Cardiac fibroblast (primary cell): ENCODE results near the gene PLEKHF1.

Experiments
- DNase-seq, 2 donors: peaks; one replicate each; pipeline versions ENCODE4 v3.0.0 to v3.0.0-alpha.2; 2010; ENCODE audit warnings: low read depth in 2 of 2
- H3K4me3 ChIP-seq, 2 donors: replicated peaks in 1 of 2; 1 replicate in 1 of 2; 2 replicates in 1 of 2; pipeline ENCODE4 v1.5.1; 2011; ENCODE audit warnings: low read depth in 2 of 2, low read length in 2 of 2, mild to moderate bottlenecking in 2 of 2, moderate library complexity in 1 of 2
- TF ChIP-seq, protein P1 (sequence below): IDR thresholded peaks from one replicate; pipeline ENCODE4 v1.5.1; 2011; ENCODE audit warnings: low read depth, mild to moderate bottlenecking, low read length, inconsistent platforms

The PLEKHF1 gene

DNA sequence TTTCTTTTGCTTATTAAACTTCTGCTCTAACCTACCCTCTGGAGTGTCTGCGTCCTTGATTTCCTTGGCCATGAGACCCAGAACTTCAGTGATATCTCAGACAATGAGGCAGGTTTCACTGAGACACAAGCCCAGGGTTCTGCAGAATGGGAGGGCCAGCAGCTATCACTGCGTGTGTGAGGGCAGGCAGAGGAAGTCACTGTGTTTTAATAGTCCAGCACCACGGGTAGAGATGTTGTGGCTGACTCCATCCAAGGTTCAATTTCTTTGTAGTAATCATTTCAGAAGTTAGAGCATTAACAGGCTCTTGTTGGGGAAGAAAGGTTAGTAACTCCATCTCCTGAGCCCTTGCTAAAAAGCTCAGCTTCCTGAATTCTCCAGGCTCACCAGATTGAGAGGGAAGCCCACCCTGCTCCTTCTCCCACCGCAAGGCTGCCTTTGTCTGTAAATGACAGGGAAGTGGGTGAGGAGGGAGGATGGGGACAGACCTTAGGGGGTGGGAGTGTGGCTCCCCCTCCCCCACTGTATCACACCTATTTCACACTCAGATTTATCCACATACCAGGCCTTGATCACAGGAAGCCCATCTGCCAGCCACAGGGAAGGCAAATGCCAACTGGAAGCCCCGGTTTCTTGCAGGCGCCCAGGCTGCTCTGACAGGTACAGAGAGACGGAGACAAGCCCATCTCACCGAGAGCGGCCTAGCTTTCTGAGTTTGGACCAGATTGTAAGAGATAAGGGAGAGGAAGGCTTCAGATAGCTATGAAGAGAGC lies 47.7 kb downstream of the PLEKHF1 start:
- no peak for DNase-seq
- no peak overlapping the region for H3K4me3 ChIP-seq
- TF ChIP-seq, protein P1, sequence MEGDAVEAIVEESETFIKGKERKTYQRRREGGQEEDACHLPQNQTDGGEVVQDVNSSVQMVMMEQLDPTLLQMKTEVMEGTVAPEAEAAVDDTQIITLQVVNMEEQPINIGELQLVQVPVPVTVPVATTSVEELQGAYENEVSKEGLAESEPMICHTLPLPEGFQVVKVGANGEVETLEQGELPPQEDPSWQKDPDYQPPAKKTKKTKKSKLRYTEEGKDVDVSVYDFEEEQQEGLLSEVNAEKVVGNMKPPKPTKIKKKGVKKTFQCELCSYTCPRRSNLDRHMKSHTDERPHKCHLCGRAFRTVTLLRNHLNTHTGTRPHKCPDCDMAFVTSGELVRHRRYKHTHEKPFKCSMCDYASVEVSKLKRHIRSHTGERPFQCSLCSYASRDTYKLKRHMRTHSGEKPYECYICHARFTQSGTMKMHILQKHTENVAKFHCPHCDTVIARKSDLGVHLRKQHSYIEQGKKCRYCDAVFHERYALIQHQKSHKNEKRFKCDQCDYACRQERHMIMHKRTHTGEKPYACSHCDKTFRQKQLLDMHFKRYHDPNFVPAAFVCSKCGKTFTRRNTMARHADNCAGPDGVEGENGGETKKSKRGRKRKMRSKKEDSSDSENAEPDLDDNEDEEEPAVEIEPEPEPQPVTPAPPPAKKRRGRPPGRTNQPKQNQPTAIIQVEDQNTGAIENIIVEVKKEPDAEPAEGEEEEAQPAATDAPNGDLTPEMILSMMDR: no peak

DNA sequence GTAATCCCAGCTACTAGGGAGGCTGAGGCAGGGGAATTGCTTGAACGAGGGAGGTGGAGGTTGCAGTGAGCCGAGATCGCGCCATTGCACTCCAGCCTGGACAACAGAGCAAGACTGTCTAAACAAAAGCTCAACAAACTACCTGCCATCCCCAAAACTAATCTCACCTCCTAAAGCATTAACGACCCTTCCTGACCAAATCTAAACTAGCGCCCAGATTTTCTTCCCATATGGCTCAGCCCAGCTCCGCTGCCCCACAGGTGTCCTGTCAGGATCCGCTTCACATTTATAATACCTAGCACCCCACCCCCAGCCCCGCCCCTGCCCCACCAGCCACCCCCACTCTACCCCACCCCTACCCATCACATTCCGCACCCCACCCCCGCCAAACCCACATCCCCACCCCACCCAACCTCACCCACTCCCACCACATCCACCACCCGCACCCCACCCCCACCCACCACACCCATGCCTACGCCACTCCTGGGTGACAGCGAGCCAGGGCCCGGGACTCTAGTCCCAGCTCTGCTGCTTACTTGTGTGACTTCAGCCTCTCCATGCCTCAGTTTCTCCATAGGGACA lies 49.2 kb downstream of the PLEKHF1 start:
- H3K4me3 ChIP-seq: peak overlapping the region; percentile 73 to 76
- no peak for DNase-seq
- TF ChIP-seq, protein P1: no peak

DNA sequence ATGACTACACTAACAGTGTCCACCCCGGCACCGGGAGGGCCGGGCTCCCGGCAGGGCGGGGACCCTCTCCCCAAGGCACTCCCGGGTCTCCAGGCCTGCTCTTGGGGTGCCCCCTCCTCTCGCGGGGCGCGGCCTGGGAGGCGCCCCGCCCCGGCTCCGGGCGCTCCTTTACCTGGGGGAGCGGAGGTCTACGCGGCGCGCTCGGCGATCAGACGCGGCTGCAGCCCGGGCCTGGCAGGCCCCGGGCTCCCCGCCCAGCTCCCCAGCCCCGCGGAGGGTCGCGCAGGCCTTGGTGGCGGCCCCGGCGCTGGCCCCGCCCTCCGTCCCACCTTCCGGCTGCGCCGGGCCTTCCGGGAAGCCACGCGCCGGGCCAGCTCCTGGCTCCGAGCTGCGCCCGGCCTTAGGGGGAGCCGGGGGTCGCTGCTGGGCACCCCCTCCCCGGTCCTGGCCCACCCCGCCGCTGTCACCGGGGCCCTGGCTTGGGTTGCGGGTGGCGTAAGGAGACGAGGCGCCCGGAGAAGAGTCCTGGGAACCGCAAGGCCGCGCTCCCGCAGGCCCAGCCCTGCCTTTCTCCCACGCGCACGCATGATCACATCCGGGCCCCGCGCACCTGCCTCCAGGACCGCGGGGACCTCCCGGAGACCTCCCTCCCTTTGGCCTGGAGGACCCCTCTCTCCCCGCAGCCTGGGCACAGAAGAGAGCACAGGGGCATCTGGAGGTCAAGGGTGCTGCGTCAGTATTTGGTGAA lies 49.9 kb downstream of the PLEKHF1 start, which contains the start of gene C19orf12:
Gene C19orf12, minus strand, starts transcription at position 309 of the 748 bp plus-strand sequence. CDS start 6,848 bp downstream, outside the sequence.
- TF ChIP-seq, protein P1: no peak
- peak; percentile 50 to 57 for DNase-seq

DNA sequence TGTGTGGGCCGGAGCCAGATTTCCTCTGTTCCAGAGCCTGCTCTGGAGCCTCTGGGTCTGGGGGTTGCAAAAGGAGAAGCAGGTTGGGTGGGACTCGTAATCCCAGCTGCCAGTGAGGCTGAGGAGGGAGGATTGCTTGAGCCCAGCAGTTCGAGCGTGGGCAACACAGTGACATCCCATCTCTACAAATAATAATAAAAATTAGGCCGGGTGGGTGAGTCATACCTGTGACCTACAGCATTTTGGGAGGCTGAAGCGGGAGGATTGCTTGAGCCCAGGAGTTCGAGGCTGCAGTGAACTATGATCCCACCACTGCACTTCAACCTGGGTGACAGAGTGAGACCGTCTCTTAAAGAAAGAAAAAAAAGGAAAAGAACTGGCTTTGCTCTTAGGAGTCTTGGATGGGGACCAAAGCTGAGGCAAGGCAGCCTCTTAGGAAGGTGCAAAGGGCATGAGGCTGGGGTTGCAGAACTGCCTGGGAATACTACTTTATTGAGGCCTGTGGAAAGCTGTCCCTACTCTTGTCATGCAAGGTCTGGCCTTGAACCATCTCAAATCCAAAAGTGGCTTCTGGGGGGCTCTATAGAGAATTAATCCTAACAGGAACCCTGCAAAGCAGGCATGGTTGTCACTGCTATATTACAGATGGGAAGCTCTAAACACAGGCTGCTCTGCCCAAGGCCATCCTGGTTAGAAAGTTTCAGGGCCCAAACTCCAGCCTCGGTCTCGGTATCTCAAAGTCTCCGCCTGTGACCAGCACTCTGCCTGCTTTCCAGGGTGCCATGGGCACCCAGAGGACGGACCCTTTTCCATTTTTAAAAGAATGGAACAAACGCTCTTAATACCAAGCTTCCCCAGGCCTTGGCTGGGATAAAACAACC lies 50.7 kb downstream of the PLEKHF1 start:
- peak; percentile 22 to 46 for DNase-seq
- H3K4me3 ChIP-seq: peak overlapping the region; percentile 62 to 76
- TF ChIP-seq, protein P1: no peak

More for the DNA sequence above, 49.9 kb downstream of the PLEKHF1 start, which contains the start of gene C19orf12:
- peak within 1 kb of the TSS; percentile 73 to 76 for H3K4me3 ChIP-seq

DNA sequence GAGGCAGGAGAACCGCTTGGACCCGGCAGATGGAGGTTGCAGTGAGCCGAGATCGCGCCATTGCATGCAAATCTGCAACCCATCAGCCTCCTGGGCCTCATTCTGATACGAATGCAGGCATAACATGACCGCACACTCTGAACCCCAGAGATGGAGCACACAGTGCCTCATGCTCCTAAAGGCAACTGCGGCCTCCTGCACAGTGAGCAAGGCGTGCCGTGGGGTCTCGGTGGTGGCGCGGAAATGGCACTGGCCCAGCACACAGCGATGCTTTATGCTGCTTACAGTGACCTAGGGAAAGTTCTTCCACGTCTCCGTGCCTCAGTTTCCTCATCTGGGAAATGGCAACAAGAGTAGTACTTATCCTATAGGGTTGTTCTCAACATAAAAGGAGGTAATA lies 51.8 kb downstream of the PLEKHF1 start:
- no peak overlapping the region for H3K4me3 ChIP-seq
- no peak for DNase-seq
- TF ChIP-seq, protein P1: no peak

DNA sequence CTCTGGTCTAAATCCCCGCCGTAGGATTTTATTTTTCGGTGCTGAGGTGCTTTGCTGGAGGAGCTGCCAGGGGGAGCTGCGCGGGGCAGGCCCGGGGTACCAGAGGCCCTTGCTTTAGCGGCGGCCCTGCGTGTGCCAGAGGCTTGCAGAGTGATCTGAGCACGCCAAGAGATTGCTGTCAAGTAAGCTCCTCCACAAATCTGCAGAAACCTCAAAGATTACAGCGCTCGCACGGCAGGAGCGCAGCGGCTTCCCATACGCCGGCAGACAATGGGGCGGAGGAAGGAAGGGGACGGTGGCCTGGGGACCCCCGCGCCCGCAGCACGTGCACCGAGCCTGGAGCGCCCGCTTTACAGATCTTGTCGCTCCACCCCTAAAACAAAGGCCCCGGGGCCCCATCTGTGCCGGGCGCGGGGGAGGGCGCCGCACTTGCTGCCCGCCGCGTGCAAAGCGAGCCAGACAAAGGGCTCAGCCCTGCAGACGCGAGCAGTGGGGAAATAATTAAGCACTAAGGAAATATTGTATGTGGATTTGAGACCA lies 58.9 kb downstream of the PLEKHF1 start:
- H3K4me3 ChIP-seq: peak overlapping the region; percentile 23 to 33
- TF ChIP-seq, protein P1: no peak
- peak; percentile 15 to 16 for DNase-seq
